HL-60 (cell line): ENCODE results near the gene ATP8B4.

ENCODE experiments used
- DNase-seq, 2 experiments: peaks; one replicate each; pipeline ENCODE4 v3.0.0-alpha.2; 2010 to 2020; ENCODE audit warnings: low read depth in 1 of 2, low spot score in 1 of 2
- H3K27ac ChIP-seq: fragments of 250-450 bp; sonication (Bioruptor Pico); replicated peaks from 2 replicates; pipeline ENCODE4 v1.5.1; 2020; ENCODE audit warnings: mild to moderate bottlenecking, moderate library complexity
- H3K27me3 ChIP-seq: fragments of 250-450 bp; sonication (Bioruptor Pico); 2 replicates; pipeline ENCODE4 v1.5.1; 2021; ENCODE audit warnings: mild to moderate bottlenecking, moderate library complexity; ENCODE audit not compliant: insufficient read depth, poor library complexity, severe bottlenecking
- H3K4me3 ChIP-seq: replicated peaks from 2 replicates; pipeline ENCODE4 v1.5.1; 2011; ENCODE audit warnings: mild to moderate bottlenecking, control low read depth, low read length; ENCODE audit not compliant: insufficient read depth
- CTCF ChIP-seq: IDR thresholded peaks from one replicate; pipeline ENCODE4 v1.5.1; 2011; ENCODE audit warnings: low read length, control low read depth, inconsistent platforms; ENCODE audit not compliant: insufficient read depth
- GABPA ChIP-seq: IDR thresholded peaks from 2 replicates; pipeline ENCODE4 v1.6.1; 2012; ENCODE audit warnings: low read depth
- POLR2AphosphoS5 ChIP-seq: IDR thresholded peaks from 2 replicates; pipeline ENCODE4 v1.6.1; 2012; ENCODE audit warnings: low read depth
- REST ChIP-seq: IDR thresholded peaks from 2 replicates; pipeline ENCODE4 v1.6.1; 2012; ENCODE audit warnings: low read depth; ENCODE audit not compliant: insufficient replicate concordance
- SPI1 ChIP-seq: IDR thresholded peaks from 2 replicates; pipeline ENCODE4 v1.6.1; 2012; ENCODE audit warnings: low read depth, mild to moderate bottlenecking, borderline replicate concordance

Gene ATP8B4

GRCh38 chr15:49953421-49953820 lies 165.6 kb downstream of the ATP8B4 start:
- Histone ChIP-seq H3K27ac (no peak overlapping the region), H3K4me3 (no peak overlapping the region), H3K27me3 (no peaks in the 10 kb centered on the region)
- TF ChIP-seq POLR2AphosphoS5 (no peak; the same call in 1 of the 2 replicates), SPI1 (no peak)
- DNase-seq: no peak

- DNase-seq: no peak
- no peak overlapping the region for H3K27ac ChIP-seq
- TF ChIP-seq SPI1 (no peak), CTCF (no peak), GABPA (no peak), POLR2AphosphoS5 (no peak), REST (no peak)
Measured at GRCh38 chr15:49946681-49947080, 172.4 kb downstream of the ATP8B4 start.

GRCh38 chr15:49934487-49934886 lies 184.5 kb downstream of the ATP8B4 start:
- TF ChIP-seq GABPA: no peak
- no peak for TF ChIP-seq REST
- no peak for TF ChIP-seq POLR2AphosphoS5
- no peak for TF ChIP-seq CTCF
- no peak for TF ChIP-seq SPI1
- no peak for DNase-seq
- Histone ChIP-seq H3K27me3 (no peaks in the 10 kb centered on the region), H3K27ac (no peak overlapping the region), H3K4me3 (no peak overlapping the region)

More at GRCh38 chr15:49946681-49947080, 172.4 kb downstream of the ATP8B4 start:
- no peak overlapping the region for H3K4me3 ChIP-seq
- no peaks in the 10 kb centered on the region for H3K27me3 ChIP-seq

GRCh38 chr15:49927189-49927861 lies 191.7 kb downstream of the ATP8B4 start:
- H3K27ac ChIP-seq: 0 out of 2 replicates have a peak overlapping the region, but pooled peaks have one; percentile 3
- TF ChIP-seq GABPA: no peak
- no peak for TF ChIP-seq SPI1
- TF ChIP-seq CTCF: no peak
- TF ChIP-seq POLR2AphosphoS5: no peak
- TF ChIP-seq REST: no peak
- H3K27me3 ChIP-seq: no peaks in the 10 kb centered on the region
- peak in 1 of 2 experiments; percentile 30 for DNase-seq
- H3K4me3 ChIP-seq: no peak overlapping the region
